ENCODE measurements around the gene AMBRA1.

The AMBRA1 gene

GRCh38 chr11:46391186-46391577 lies 202.6 kb downstream of the AMBRA1 start:
- Histone ChIP-seq H3K79me2 (ENCODE audit: insufficient read depth, low read depth) (no peaks in the 10 kb centered on the region), H3K36me3 (ENCODE audit: insufficient read depth) (no peaks in the 10 kb centered on the region), H2AFZ (ENCODE audit: low read depth) (no peak overlapping the region), H3K4me1 (ENCODE audit: low read depth, poor library complexity, severe bottlenecking) (peaks cover 5% of the 10 kb centered on the region), H3K4me3 (IDR thresholded peaks at IDR 0.05; ENCODE audit: insufficient read depth, low read depth, low read length) (no peak overlapping the region), H4K20me1 (ENCODE audit: insufficient read depth) (no peaks in the 10 kb centered on the region), H3K4me2 (peak overlapping the region; percentile 36; the same call in 1 of the 2 replicates), H3K27me3 (ENCODE audit: insufficient read depth, low read depth) (peaks cover 35% of the 10 kb centered on the region), H3K27ac (no peak overlapping the region), H3K9ac (no peak overlapping the region)
- no peak for TF ChIP-seq CTCF (conservative IDR thresholded peaks at IDR 0.05; ENCODE audit: low read depth, low read length)

- H3K79me2 ChIP-seq (ENCODE audit: insufficient read depth, low read depth) = no peaks in the 10 kb centered on the region
- H3K36me3 ChIP-seq (ENCODE audit: insufficient read depth) = no peaks in the 10 kb centered on the region
- no peak overlapping the region for H3K9ac ChIP-seq
- no peaks in the 10 kb centered on the region for H4K20me1 ChIP-seq (ENCODE audit: insufficient read depth)
- peaks cover 5% of the 10 kb centered on the region for H3K4me1 ChIP-seq (ENCODE audit: low read depth, poor library complexity, severe bottlenecking)
- no peak overlapping the region for H3K27ac ChIP-seq
- peaks cover 35% of the 10 kb centered on the region for H3K27me3 ChIP-seq (ENCODE audit: insufficient read depth, low read depth)
- no peak overlapping the region for H2AFZ ChIP-seq (ENCODE audit: low read depth)
- H3K4me3 ChIP-seq (IDR thresholded peaks at IDR 0.05; ENCODE audit: insufficient read depth, low read depth, low read length) = no peak overlapping the region
- TF ChIP-seq CTCF (conservative IDR thresholded peaks at IDR 0.05; ENCODE audit: low read depth, low read length) = no peak
- H3K4me2 ChIP-seq = peak overlapping the region; percentile 80; the same call in 1 of the 2 replicates
These were observed 203.3 kb downstream of the AMBRA1 start for GRCh38 chr11:46390331-46391171.

GRCh38 chr11:46389450-46390330 lies 204.1 kb downstream of the AMBRA1 start:
- Histone ChIP-seq H3K27ac (no peak overlapping the region), H3K4me1 (ENCODE audit: low read depth, poor library complexity, severe bottlenecking) (peaks cover 5% of the 10 kb centered on the region), H3K27me3 (ENCODE audit: insufficient read depth, low read depth) (peaks cover 35% of the 10 kb centered on the region), H4K20me1 (ENCODE audit: insufficient read depth) (no peaks in the 10 kb centered on the region), H3K79me2 (ENCODE audit: insufficient read depth, low read depth) (no peaks in the 10 kb centered on the region), H2AFZ (ENCODE audit: low read depth) (peak overlapping the region; percentile 66; the same call in 1 of the 2 replicates), H3K4me3 (IDR thresholded peaks at IDR 0.05; ENCODE audit: insufficient read depth, low read depth, low read length) (no peak overlapping the region), H3K9ac (no peak overlapping the region), H3K4me2 (peak overlapping the region; percentile 80), H3K36me3 (ENCODE audit: insufficient read depth) (no peaks in the 10 kb centered on the region)
- peak; percentile 73 for TF ChIP-seq CTCF (conservative IDR thresholded peaks at IDR 0.05; ENCODE audit: low read depth, low read length)

- Histone ChIP-seq H3K36me3 (ENCODE audit: insufficient read depth) (no peaks in the 10 kb centered on the region), H3K4me2 (peak overlapping the region; percentile 80; the same call in 1 of the 2 replicates), H2AFZ (ENCODE audit: low read depth) (no peak overlapping the region), H3K27me3 (ENCODE audit: insufficient read depth, low read depth) (peaks cover 35% of the 10 kb centered on the region), H3K9ac (no peak overlapping the region), H4K20me1 (ENCODE audit: insufficient read depth) (no peaks in the 10 kb centered on the region), H3K79me2 (ENCODE audit: insufficient read depth, low read depth) (no peaks in the 10 kb centered on the region), H3K27ac (no peak overlapping the region), H3K4me1 (ENCODE audit: low read depth, poor library complexity, severe bottlenecking) (peaks cover 5% of the 10 kb centered on the region), H3K4me3 (IDR thresholded peaks at IDR 0.05; ENCODE audit: insufficient read depth, low read depth, low read length) (no peak overlapping the region)
- TF ChIP-seq CTCF (conservative IDR thresholded peaks at IDR 0.05; ENCODE audit: low read depth, low read length) = no peak
These were observed 205.0 kb downstream of the AMBRA1 start for GRCh38 chr11:46388619-46389449.

All from KMS-11 (cell line).